ENCODE results near the gene NCAPH2. TPM values are rescaled to one million over a fixed set of nuclear protein-coding genes. Genes with fewer than 3 reads are reported as not detected.

Gene NCAPH2
- polyA plus RNA-seq, 6 donors from 2014 or later: 33.9 to 43.3 (median 37.6) TPM

- peaks cover 11 to 23% (median 22%) of the 10 kb centered on the region in 3 donors for H3K4me1 Mint-ChIP-seq
- H3K9me3 Mint-ChIP-seq: no peaks in the 10 kb centered on the region
- no peak overlapping the region for H3K27ac Mint-ChIP-seq
Measured at GRCh38 chr22:50481045-50481439, 27.0 kb upstream of the NCAPH2 start.

DNA sequence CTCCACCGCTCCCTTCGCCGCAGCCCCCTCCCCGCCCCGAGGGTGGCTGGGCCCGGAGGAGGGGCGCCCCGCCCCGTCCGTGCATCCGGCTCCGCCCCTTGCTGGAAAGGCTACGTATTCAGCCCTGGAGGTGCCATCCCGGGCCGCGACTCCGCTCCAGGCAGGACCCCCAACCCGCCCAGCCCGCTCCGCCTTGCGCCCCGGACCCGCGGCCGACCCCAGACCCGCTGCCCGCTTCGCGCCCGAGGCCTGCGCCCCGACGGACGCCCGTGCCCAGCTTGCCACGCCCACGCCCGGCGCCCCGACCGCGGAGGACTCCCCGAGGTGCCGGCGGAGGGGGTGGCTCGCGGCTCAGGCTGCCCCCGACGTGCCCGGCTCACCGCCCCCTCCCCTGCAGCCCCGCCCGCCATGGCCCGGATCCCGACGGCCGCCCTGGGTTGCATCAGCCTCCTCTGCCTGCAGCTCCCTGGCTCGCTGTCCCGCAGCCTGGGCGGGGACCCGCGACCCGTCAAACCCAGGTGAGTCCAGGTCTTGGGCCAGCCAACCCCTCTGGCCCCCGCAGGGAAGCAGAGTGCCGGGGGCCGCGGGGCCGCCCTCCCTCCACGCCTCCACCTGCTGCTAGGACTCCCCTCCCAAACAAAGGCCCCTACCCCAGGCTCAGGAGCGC lies 26.5 kb upstream of the NCAPH2 start, which contains the start of gene ADM2:
Gene ADM2 (plus strand): TSS at position 104 of the 667 bp plus-strand sequence. CDS start 305 bp downstream, at position 409.
- peak within 1 kb of the TSS in 1 of 6 donors; percentile 87 for H3K27ac Mint-ChIP-seq
- peaks cover 11 to 22% (median 21%) of the 10 kb centered on the region in 3 donors for H3K4me1 Mint-ChIP-seq
- H3K9me3 Mint-ChIP-seq: no peaks in the 10 kb centered on the region
- peaks cover 0 to 32% (median 6%) of the 10 kb centered on the region in 3 donors for H3K27me3 Mint-ChIP-seq
- DNase-seq (peak; percentile 53), ATAC-seq (ENCODE audit: low read depth in 2 of 2) (peak; percentile 82 to 85)
- no peaks in the 10 kb centered on the region for H3K36me3 Mint-ChIP-seq
- H3K4me3 Mint-ChIP-seq: peak within 1 kb of the TSS; percentile 75 to 88 (median 82)

More at GRCh38 chr22:50481045-50481439, 27.0 kb upstream of the NCAPH2 start:
- H3K4me3 Mint-ChIP-seq: peak overlapping the region; percentile 72 to 87 (median 78)
- no peak for ATAC-seq (ENCODE audit: low read depth in 2 of 2)
- no peak for DNase-seq
- H3K36me3 Mint-ChIP-seq: no peaks in the 10 kb centered on the region
- H3K27me3 Mint-ChIP-seq: peaks cover 0 to 31% (median 6%) of the 10 kb centered on the region in 3 donors

DNA sequence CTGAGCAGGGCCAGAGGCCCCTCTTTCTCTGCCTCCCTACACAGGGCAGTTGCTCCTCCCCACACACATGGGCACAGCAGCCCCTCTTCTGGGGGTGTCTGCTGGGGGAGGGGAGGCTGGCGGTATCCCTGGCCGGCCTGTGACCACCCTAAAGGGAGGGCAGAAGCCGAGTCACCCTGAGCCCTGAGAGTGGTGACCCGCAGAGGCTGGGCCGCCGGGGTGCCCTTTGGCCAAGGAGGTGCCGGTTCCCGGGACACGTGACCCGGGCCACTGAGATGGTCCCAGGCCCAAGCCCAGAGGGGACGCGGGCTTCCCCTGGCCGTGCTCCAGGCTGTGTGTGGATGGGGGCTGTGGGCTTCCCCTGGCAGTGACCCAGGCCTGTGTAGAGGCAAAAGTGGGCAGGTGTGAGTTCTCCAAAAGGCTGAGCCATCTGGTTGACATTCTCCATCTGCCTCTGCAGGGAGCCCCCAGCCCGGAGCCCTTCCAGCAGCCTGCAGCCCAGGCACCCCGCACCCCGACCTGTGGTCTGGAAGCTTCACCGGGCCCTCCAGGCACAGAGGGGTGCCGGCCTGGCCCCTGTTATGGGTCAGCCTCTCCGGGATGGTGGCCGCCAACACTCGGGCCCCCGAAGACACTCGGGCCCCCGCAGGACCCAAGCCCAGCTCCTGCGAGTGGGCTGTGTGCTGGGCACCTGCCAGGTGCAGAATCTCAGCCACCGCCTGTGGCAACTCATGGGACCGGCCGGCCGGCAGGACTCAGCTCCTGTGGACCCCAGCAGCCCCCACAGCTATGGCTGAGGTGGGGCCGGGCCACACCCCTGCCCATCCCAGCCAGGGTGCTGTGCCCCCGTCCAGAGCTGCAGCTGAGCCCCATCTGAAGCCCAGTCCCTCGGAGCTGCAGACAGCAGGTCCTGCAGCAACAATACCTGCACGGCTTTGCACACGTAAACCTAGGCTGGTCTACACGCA lies 25.6 kb upstream of the NCAPH2 start:
- peaks cover 7 to 16% (median 15%) of the 10 kb centered on the region in 3 donors for H3K4me1 Mint-ChIP-seq
- H3K9me3 Mint-ChIP-seq: no peaks in the 10 kb centered on the region
- H3K36me3 Mint-ChIP-seq: no peaks in the 10 kb centered on the region
- no peak for DNase-seq
- ATAC-seq (ENCODE audit: low read depth in 2 of 2): no peak
- peak overlapping the region; percentile 38 to 88 (median 78) for H3K4me3 Mint-ChIP-seq
- no peak overlapping the region for H3K27ac Mint-ChIP-seq
- H3K27me3 Mint-ChIP-seq: peaks cover 0 to 32% (median 6%) of the 10 kb centered on the region in 3 donors

GRCh38 chr22:50483106-50483505 lies 24.9 kb upstream of the NCAPH2 start:
- H3K9me3 Mint-ChIP-seq: no peaks in the 10 kb centered on the region
- H3K4me1 Mint-ChIP-seq: peaks cover 7 to 16% (median 15%) of the 10 kb centered on the region in 3 donors
- peaks cover 0 to 32% (median 6%) of the 10 kb centered on the region in 3 donors for H3K27me3 Mint-ChIP-seq
- ATAC-seq (ENCODE audit: low read depth in 2 of 2) (no peak), DNase-seq (no peak)
- H3K27ac Mint-ChIP-seq: no peak overlapping the region
- no peaks in the 10 kb centered on the region for H3K36me3 Mint-ChIP-seq
- peak overlapping the region in 3 of 8 donors; percentile 34 to 65 (median 48) for H3K4me3 Mint-ChIP-seq

DNA sequence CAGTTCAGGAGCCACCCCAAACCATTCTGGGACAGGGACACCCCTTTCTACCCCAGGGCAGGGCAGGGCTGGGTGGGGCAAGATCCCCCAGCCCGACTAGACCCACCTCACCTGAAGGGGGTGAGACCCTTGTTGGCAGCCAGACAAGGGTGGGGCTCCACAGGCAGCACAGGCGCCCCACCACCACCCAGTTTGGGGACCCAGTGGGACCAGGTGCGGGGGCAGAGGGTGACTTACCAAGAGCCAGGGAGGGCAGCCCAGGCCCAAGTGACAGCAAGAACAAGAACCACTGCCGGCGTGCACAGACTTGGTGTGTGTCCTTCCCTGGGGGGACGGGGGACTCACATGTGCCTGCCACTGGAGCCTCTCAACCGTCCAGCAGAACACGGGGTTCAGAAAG lies 24.5 kb upstream of the NCAPH2 start:
- no peak for ATAC-seq (ENCODE audit: low read depth in 2 of 2)
- peaks cover 7 to 16% (median 15%) of the 10 kb centered on the region in 3 donors for H3K4me1 Mint-ChIP-seq
- peak overlapping the region in 2 of 8 donors; percentile 18 to 65 for H3K4me3 Mint-ChIP-seq
- peak overlapping the region in 1 of 6 donors; percentile 33 for H3K27ac Mint-ChIP-seq
- DNase-seq: no peak
- H3K36me3 Mint-ChIP-seq: no peaks in the 10 kb centered on the region
- peaks cover 0 to 32% (median 6%) of the 10 kb centered on the region in 3 donors for H3K27me3 Mint-ChIP-seq
- no peaks in the 10 kb centered on the region for H3K9me3 Mint-ChIP-seq

DNA sequence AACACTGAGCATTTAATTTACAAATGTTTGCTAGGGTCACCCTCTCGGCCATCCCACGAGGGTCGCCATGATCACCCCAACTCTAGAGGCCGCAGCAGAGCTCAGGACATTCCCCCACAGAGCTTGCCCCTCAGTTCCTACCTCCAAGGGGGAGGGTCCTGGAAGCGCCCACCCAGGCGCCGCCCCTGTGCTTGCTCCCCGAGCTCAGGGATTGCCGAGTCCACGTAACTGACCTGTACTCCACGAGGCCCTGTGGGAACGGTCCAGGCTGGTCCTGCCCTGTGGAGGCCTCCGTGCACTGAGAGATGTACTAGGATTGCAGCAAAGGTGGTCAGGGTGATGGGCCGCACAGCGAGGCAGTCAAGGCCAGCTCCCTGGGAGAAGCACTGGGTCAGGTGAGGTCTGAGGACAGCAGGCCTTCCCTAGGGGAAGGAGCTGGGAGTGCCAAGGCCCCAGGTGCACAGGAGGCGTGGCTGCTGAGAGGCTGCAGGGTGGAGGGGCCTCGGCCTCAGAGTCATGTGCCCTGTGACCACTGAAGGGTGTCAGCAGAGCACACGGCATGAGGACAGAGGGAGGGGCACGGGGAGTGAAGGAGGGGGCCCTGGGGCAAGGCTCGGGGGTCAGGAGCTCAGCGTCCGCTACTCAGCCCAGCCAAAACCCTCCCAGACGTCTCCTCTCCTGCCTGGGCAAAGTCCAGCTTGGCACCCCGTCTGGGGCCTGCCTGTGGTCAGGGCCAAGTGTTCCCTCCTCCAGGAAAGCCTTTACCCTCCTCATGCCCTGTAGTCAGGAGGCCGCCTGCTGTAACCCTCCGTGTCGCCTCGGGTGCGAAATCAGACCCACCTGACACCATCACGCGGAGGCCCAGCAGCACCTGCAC lies 23.8 kb upstream of the NCAPH2 start:
- Mint-ChIP-seq H3K27ac (peak overlapping the region in 1 of 6 donors; percentile 33), H3K4me3 (peak overlapping the region in 3 of 8 donors; percentile 18 to 50 (median 40)), H3K36me3 (no peaks in the 10 kb centered on the region), H3K27me3 (peaks cover 0 to 32% (median 6%) of the 10 kb centered on the region in 3 donors), H3K4me1 (peaks cover 7 to 16% (median 15%) of the 10 kb centered on the region in 3 donors), H3K9me3 (no peaks in the 10 kb centered on the region)
- no peak for DNase-seq
- peak in 1 of 2 donors; percentile 15 for ATAC-seq (ENCODE audit: low read depth in 2 of 2)

DNA sequence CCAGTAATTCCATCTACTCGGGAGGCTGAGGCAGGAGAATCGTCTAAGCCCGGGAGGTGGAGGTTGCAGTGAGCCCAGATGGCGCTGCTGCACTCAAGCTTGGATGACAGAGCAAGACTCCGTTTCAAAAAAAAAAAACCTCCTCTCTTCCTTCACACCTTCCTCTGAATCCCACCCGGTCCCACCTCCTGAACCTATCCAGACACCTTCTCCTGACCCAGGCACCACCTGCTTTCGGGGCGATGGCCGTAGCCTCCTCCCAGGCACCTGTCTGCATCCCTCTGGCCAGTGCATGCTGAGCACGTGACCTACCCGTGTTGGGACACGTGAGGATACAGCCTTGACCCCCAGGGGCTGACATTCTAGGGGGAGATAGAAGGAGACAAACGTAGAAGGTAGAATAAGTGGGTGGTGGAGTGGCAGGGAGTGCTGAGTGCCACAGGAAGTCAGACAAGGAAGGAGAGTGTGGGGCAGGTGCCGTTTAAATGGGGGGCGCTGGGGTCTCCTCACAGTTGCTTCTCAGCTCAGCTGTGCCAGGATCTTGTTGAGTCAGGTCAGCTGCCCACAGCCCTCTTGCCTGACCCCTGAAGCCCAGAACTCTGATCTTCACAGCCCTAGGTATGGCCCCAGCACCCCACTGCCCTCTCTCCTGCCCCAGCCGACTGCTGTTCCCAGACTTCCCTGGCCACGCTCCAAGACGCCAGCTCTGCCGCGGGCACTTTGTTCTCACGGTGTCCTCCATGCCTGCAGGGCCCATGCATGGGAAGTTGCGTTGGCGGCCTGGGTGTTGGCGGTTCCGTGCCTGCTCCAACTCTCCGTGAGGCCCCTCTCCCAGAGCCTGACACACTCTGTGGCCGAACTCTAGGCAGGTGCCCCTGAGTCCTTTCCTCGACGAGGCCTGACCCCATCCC lies 22.5 kb upstream of the NCAPH2 start:
- DNase-seq (no peak), ATAC-seq (ENCODE audit: low read depth in 2 of 2) (no peak)
- Mint-ChIP-seq H3K4me3 (peak overlapping the region in 2 of 8 donors; percentile 1 to 76), H3K27me3 (peaks cover 0 to 22% (median 0%) of the 10 kb centered on the region in 3 donors), H3K36me3 (no peaks in the 10 kb centered on the region), H3K27ac (peak overlapping the region in 3 of 6 donors; percentile 65 to 70 (median 69)), H3K9me3 (no peaks in the 10 kb centered on the region), H3K4me1 (peaks cover 4 to 9% (median 6%) of the 10 kb centered on the region in 3 donors)

- ATAC-seq (ENCODE audit: low read depth in 2 of 2) (no peak), DNase-seq (no peak)
- no peaks in the 10 kb centered on the region for H3K36me3 Mint-ChIP-seq
- peaks cover 11 to 17% (median 14%) of the 10 kb centered on the region in 3 donors for H3K4me1 Mint-ChIP-seq
- H3K4me3 Mint-ChIP-seq: peak within 1 kb of the TSS in 2 of 8 donors; percentile 22 to 42
- no peaks in the 10 kb centered on the region for H3K9me3 Mint-ChIP-seq
- peaks cover 0 to 22% (median 5%) of the 10 kb centered on the region in 3 donors for H3K27me3 Mint-ChIP-seq
- H3K27ac Mint-ChIP-seq: peak within 1 kb of the TSS in 4 of 6 donors; percentile 2 to 70 (median 44)
Measured at GRCh38 chr22:50486561-50487289, 21.3 kb upstream of the NCAPH2 start, which contains the start of gene MIOX. Gene MIOX (plus strand): TSS chr22:50486859. CDS start chr22:50486898, 39 bp downstream.

DNA sequence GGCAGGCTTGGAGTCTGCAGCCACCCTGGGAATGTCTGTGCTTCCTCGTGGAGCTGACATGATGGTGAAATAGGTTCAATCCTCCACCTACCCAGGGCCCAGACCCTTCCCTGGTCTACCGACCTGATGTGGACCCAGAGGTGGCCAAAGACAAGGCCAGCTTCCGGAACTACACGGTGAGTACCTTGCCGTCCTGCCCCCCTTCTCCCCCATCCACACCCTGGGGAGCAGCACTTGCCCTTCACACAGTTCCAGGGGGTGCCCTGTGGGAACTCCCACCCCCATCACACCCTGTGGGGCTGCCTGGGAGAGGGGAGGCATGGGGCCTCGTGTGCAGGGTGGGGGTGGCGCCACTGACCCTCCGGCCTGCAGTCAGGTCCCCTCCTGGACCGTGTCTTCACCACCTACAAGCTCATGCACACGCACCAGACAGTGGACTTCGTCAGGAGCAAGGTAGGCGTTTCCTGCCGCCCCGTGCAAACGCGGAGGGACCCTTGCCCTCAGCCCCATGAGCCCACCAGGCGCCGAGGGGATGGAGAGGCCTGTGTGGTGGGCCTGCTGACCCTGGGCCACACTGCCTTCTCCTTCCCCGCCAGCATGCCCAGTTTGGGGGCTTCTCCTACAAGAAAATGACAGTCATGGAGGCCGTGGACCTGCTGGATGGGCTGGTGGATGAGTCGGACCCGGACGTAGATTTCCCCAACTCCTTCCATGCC lies 20.6 kb upstream of the NCAPH2 start:
- peaks cover 11 to 17% (median 14%) of the 10 kb centered on the region in 3 donors for H3K4me1 Mint-ChIP-seq
- no peaks in the 10 kb centered on the region for H3K36me3 Mint-ChIP-seq

GRCh38 chr22:50488006-50488677 lies 19.9 kb upstream of the NCAPH2 start:
- Mint-ChIP-seq H3K4me1 (peaks cover 11 to 17% (median 14%) of the 10 kb centered on the region in 3 donors), H3K27me3 (peaks cover 0 to 18% (median 5%) of the 10 kb centered on the region in 3 donors), H3K4me3 (no peak overlapping the region), H3K36me3 (no peaks in the 10 kb centered on the region), H3K27ac (no peak overlapping the region), H3K9me3 (no peaks in the 10 kb centered on the region)
- no peak for ATAC-seq (ENCODE audit: low read depth in 2 of 2)
- DNase-seq: no peak

More for the DNA sequence above, 20.6 kb upstream of the NCAPH2 start:
- H3K27ac Mint-ChIP-seq: peak overlapping the region in 2 of 6 donors; percentile 2 to 24
- H3K4me3 Mint-ChIP-seq: no peak overlapping the region
- DNase-seq: no peak
- ATAC-seq (ENCODE audit: low read depth in 2 of 2): no peak
- H3K27me3 Mint-ChIP-seq: peaks cover 0 to 22% (median 5%) of the 10 kb centered on the region in 3 donors
- H3K9me3 Mint-ChIP-seq: no peaks in the 10 kb centered on the region
